ENCODE results near the gene RTL1.

RTL1 gene

DNA sequence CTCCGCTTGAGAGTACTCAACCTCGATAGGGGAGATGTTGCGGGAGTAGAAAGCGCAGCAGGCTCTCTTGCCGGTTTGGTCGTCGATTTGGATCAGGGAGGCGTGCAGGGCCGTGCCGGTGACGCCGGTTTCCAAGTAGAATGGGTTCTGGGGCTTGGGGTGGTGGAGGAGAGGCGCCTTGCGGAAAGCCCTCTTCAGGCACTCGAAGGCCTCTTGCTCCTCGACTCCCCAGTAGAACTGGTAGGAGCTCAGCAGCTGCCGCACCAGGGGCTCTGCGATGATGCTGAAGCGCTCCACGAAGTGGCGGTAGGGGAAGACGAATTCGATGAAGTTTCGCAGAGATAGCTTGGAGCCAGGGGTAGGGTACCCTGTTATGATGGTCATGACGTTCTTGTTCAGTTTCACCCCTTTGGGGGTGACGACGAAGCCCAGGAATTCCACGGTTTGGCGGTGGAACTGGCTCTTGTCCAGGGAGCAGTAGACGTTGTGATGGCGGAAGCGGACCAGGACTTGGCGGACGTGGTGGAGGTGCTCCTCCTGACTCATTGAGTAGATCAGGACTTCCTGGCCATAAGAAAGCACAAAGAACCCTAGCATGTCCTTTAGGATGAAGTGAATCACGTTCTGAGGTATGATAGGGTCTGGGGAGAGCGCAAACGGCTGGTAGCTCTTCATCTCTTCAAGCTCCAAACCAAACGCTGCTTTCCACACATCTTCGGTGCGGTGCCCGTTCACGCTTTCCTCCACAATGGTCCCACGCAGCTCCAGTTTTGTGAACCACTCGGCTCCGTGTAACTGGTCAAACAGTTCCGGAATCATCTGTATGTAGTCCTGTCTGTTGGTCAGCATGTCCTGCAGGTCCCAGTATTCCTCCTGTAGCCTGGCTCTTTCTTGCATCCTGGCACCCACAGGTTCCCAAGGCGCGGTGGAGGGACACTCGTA, 21.2 kb downstream of the RTL1 start:
- no peak for DNase-seq (ENCODE audit: low read depth)

DNA sequence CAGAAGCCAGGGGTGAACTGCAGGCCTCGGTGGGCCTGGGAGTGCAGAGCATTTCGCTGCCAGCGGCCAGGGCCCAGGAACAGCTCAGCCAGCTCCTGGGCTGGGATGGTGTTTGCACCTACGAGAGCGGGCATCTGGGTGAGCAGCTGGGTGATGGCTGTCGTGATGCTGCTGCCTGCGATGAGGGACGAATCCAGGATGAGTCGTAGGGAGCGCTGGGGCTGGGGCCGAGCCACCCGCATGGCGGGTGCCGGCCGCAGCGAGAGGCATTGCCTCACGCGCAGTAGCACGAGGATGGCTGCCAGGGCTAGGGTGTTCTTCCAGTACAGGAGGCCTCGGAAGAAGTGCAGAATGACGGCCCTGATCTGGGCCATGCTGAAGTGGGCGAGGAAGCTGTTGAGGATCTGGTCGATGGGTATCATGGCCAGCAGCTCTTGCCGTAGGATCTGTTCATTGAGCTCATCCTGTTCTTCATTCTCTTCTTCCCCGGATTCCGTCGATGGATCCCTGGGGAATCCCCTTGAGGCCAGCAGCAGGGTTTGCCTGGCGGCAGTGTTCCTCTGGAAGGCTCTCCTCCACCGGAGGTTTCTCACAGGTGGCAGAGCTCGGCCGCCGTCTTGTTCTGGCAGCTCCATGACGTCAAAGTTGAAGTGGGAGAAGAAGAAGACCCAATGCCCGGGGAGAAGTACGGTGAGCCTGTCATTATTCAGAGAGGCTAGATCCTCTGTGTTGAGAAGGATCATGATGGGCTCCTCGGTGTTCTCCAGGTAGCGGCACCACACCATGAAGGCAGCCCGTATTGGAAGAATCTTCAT, 22.1 kb downstream of the RTL1 start:
- DNase-seq (ENCODE audit: low read depth): no peak

DNA sequence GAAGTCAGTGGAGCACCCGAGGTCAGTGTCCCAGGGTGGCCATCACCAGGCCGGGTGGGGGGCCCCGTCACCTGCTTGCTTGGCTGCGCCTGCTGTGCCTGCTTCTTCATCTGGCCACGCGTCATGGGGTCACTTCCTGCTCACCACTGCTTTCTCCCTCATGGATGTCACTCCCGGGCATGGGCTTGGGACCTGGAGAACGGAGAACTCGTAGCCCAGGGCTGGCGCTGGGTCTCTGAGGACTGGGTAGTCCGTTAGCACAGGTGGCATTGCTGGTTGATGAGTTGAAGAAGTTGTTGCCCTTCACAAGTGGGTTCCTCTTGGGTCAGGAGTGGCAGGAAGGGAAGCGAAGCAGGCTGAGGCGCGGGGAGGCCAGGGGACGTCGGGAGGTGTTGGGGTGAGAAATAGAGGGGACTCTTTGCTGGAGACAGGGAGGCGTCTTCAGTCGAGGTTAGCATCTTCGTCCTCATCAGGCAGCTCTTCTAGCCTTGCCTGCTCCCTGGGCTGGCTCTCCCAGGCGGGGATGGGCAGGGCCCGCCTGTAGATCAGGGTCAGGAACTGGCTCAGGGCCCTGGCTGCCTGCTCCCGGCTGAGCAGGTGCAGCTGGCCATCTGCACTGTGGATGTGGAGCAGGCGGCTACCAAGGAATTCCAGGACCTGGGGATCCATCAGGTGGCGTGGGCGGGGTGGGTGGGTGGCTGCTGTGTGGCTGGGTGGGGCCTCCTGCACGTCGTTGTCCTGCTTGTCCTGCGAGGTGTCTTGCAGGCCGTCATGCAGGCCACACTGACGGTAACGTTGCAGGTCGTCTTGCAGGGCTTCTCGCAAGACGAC, 23.0 kb downstream of the RTL1 start:
- no peak for DNase-seq (ENCODE audit: low read depth)

DNA sequence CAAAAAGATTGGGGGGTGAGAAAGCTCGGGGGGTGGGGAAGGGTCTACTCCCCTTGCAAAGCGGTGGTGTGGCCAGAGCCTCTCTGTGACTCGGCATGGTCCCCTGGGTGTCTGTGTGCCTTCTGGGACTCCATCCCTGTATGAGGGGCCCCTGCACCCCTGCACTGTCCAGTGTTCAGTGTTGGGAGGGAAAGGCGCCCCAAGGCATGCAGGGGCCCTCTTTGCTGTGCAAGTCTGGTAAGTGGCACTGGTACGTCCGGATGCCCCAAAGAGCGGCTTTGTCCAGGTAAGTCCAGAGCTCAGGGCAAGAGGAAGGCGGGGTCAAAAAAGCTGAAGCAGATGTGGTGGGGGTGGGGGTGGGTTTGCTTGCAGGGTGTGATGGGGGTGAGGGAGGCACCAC, 23.7 kb downstream of the RTL1 start:
- no peak for DNase-seq (ENCODE audit: low read depth)

DNA sequence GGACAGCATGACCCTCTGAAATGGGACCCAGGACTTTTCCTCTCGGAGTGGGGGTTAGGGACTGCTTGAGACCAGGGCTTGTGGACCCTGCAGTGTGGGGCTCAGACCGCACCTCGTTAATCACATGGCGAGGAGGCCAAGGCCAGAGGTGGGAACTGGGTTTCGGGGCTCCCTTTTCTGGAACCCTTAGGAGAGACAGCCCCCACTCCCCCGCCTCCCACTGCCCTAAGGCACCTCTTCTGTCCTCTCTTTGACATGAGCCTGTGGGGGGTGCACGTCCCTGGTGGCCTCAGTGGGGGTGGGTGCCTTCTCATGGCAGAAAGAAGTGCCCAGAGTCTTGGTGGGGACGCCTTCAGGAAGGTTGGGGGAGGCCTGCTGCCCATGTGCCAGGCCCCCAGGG, 24.3 kb downstream of the RTL1 start:
- DNase-seq (ENCODE audit: low read depth): no peak

DNA sequence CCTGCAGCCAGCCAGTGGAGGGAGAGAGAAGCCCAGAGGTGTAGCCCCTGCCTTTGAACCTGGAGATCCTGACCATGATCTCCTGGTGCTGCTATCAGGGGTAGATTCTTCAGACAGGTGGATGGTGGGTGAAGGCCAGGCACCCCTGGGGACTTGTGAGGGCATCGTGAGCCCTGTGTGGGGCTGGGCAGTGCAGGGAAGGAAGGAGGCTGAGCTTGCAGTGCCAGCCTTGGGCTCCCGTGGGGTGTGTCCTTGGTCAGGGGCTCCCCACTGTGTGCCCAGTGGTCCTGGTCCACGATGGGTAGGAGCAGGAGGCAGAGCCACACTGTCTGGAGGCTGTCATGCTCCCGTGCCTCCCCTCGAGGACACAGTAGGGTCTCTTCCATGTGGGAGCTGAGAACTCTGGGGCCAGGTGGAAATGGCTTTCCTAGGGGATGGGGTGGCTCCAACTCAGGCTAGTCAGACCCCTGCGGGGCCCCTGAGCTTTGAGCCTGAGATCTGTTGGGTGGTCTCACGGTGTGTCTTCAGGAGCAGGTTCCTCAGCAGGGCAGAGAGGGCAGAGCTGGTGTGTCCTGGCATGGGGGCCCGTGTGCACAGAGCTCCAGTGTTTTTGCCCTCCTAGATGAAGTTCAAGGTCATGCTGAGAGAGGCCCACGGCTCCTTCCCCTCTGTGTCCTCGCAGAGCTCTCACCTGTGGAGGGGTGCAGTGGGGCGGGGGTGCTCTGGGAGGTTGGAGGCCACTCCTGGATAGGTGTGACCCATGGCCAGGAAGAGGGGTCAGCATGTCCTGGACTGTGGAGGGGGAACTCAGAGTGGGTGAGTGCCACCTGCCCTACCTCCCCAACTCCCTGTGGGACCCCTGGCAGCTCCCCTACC, 25.0 kb downstream of the RTL1 start:
- no peak for DNase-seq (ENCODE audit: low read depth)

DNA sequence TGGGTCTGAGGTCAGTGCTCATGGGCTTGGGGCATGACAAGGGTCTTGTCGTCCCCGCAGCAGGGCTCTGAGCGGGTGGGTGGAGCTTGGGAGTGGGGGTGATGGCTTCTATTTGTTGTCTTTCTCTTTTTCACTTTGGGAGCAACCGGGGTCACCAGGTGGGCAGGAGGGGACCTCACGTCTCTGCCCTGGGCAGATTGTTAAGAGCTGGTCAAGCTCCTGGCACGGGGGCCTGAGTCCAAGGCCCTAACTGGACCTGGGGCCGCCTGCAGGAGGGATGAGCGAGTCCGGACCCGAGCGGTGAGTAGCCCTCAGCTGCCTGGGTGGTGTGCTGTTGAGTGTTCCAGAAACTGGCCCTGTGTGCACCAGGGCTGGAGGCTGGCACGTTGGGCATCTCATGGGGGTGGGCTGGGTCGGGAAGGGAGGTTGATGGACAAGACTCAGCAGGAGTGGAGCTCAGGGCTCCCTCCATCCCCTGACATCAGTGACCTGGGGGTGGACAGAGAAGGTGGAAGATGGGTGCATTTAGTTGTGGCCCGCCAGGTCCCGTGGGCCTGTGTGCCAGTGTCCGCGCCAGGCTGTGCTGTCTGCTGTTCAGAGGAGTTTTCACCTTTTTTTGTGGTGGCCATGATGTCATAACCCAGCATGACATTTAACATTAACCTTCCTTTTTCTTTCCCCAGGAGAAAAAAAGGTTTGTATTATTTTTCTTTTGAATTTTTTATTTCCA, 27.5 kb downstream of the RTL1 start:
- DNase-seq (ENCODE audit: low read depth): no peak

DNA sequence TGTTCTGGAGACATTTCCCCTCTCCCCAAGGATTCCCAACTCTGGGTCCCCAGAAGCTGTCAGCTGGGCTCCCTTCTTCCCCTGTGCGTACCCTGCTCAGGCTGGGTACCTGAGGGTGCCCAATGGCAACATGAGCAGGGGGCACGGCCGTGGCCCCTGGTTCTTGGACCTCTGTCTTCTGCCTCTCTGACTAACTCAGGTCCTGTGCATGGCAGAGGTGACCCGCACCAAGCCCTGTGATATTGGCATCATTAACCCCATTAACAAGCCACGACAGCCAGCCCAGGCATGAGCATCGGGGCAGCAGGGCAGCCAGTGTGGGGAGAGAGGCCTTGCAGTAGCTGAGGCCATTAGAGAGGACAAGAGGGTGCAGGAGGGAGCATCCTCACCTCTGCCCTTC, 28.4 kb downstream of the RTL1 start:
- no peak for DNase-seq (ENCODE audit: low read depth)

DNA sequence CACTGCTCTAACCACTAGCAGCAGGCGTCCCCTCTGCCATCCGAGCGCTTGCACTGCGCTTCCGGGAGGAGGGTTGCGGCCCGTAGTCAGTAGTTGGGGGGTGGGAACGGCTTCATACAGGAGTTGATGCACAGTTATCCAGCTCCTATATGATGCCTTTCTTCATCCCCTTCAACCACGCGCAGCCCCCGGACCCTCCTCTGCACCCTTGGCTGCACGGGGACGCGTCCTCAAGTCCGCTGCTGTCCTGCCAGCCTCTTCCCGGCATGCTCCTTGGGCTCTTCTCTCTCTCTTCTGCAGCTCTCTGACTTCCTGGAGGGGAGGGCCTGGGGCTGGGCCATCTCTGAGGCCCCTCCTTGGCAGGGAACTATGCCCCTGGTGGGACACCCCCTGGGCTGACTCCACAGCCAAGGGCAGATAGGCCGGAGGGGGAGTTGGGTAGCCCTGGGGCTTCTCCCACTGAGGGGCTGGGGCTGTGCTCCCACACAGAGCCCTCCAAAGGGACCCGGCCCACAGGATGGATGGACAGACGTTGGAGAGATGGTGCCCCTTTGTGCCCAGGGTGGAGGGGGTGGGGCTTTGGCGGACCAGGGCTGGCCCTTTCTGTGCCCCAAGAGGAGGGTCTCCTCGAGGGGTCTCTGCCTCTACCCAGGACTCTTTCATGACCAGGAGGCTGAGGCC, 29.0 kb downstream of the RTL1 start:
- no peak for DNase-seq (ENCODE audit: low read depth)

DNA sequence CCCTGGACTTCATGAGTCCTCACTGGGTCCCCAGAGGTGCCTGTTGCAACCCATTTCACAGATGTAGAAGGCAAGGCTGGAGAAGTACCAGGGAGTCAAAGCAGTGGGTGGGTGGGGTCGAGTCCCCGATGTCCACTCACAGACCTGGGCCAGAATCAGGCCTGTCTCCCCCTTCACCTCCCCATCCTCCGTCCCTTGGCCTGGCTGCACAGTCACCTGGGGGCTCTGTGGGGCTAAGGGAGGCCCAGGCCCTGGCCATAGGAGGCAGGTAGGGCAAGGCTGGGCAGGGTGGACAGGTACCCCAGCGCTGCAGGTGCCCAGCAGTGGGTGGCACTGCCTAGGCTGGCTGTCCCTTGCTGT, 29.5 kb downstream of the RTL1 start:
- DNase-seq (ENCODE audit: low read depth): no peak

DNA sequence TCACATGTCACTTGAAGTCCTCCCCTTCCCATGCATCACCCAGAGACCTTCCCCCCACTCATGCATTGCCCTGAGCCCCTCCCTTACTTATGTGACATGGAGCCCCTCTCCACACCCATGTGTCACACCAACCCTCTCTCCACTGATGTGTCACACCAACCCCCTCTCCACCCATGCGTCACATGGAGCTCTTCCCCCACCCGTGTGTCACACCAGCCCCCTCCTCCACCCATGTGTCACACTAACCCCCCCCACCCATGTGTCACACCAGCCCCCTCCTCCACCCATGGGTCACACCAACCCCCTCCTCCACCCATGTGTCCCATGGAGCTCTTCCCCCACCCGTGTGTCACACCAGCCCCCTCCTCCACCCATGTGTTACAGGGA, 30.4 kb downstream of the RTL1 start:
- peak; percentile 12 for DNase-seq (ENCODE audit: low read depth)

DNA sequence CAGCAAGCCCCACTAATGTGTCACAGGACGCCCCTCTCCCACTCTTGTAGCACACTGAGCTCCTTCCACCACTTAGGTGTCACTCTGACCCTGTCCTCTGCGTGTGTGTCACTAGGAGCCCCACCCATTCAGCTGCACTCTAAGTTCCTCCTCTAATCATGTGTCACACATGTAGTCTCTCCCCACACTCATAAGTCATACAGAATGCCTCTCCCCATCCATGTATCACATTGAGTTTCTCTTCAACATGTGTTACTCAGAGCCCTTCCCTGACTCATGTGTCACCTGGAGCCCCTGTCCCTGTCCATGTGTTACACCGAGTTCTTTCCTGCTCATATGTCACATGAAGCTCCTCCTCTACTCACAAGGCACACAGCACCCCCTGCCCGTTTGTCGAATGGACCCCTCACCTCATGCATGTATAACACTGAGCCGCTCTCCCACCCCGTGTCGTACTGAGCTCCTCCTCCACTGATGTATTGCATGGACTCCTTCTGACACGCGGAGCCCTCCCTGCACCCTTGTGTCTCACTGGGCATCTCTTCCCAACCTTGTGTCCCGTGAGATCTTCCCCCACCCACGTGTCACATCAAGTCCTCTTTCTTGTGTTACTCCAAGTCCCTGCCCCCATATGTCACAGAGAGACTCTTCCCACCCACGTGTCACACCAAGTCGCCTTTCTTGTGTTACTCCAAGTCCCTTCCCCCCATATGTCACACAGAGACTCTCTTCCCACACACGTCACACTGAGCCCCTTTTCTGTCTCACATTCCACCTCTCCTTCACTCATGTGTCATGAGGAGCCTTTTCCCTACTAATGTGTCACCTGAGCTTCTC, 31.0 kb downstream of the RTL1 start:
- DNase-seq (ENCODE audit: low read depth): peak; percentile 40

DNA sequence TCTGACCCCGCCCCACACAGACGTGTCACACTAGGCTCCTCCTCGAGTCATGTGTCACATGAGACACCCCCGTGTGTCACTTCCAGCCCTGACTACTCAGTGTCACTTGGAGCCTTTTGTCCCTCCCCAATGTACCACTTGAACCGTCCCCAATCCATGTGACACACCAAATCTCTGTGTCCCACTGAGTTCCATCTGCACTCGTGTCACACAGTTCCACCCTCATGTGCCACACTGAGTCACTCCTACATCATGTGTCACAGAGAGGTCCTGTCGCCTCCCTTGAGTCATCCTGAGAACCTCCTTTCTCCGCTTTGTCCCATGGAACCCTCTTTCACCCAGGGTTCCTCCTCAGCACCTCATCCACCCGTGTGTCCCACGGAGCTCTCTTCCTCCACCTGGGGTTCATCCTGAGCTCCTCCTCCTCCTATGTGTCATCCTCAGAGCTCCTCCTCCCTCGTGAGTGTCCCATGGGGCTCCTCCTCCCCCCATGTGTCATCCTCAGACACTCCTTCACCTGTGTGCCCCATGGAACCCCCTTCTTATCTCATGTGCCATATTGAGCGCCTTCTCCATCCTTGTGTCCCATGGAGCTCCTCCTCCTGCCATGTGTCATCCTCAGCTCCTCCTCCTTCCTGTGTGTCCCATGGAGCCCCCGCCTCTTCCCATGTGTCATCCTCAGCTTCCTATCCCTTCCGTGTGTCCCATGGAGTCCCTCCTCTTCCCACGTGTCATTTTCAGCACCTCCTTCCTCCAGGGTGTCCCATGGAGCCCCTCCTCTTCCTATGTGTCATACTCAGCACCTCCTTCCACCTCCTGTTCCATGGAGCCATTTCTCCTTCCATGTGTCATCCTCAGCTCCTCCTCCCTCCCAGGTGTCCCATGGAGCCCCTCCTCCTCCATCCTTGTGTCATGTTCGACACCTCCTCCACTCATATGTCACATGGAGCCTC, 32.0 kb downstream of the RTL1 start:
- peak; percentile 39 for DNase-seq (ENCODE audit: low read depth)

DNA sequence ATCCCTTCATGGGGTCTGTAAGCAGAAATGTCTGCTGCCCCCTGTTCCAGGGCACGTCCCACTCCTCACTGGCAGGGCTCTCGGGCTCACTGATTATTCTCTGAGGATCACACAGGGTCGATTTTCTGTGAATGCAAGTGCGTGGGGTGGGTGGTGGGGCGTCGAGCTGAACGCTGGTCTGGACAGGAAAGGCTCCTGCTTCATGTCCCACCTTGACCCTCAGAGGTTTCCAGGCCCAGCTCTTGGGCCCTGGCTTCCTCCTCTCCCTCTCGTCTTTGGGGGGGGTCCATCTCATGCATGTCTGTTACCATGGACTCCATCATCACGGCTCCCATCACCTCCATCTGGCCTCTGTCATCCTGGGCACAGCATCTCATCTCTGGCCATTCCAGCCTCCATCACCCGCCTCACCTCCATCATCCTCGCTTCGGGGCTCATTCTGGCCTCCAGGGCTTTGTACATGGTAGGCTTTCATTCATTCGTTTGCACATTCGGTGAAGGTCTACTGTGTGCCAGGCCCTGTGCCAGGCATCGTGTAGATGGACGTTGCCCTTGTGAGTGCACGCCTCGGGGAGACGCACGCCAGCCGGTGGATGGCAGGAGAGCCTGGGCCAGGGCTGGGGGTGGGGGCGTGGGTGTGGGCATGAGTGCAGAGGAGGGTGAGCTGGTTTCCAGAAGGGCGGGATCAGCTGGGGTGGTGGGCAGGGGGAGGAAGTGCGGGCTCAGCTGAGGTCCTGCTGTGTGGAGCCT, 34.7 kb downstream of the RTL1 start:
- no peak for DNase-seq (ENCODE audit: low read depth)

DNA sequence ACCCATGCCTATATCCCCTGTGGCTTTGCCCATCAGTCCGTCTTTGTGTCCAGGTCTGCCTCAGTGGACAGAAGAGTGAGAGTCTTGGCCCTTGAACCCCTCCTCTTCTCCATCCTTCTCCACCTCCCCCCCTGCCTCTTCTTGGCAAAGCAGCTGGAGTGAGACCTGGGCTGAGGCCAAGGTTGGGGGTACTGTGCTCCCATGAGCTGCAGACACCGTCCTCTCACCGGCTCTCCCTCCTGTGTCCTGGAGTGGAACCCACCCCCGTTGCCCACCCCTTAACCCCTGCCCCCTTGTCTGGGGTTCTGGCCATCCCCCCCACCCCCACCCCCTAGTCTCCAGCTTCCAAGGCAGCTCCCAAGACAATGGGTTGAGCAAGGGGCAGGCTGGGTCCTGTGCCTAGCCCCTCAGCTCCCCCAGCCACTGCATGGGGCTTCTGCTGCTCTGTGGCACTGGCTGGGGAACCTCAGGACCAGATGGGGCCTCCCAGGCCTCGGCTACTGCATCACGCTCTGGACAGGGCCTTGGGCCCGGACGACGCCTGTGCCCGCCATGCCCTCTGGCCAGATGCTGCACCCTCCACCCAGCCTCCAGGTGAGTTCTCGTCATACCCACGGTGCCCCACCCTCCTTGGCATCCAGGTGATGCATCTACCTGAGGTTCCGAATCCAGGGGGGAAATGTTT, 35.7 kb downstream of the RTL1 start:
- no peak for DNase-seq (ENCODE audit: low read depth)

Data from amniotic epithelial cell (primary cell).